GM21619 (cell line): ENCODE measurements around the gene ZBED4.
A peak's percentile ranks its signal among the peaks of the same experiment; 100 is the strongest.
"Not testable (repeated sequence)": the region's sequence is repeated elsewhere in the genome, so short reads cannot be mapped to it uniquely, and the experiment has no call there.

ENCODE experiments used
- ATAC-seq: cut with Tn5 transposase; IDR thresholded peaks from one replicate; pipeline ENCODE4 v1.9.1; 2021; ENCODE audit not compliant: unreplicated experiment

Gene ZBED4

GRCh38 chr22:49850959-49851802, 2.5 kb upstream of the ZBED4 start:
- ATAC-seq: no peak

DNA sequence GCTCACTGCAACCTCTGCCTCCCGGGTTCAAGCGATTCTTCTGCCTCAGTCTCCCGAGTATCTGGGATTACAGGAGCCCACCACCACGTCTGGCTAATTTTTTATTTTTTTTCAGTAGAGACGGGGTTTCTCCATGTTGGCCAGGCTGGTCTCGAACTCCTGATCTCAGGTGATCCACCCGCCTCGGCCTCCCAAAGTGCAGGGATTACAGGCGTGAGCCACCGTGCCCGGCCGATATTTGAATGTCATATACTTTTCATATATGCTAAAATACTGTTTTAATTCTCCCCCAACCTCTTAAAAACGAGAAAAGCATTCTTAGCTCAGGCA, 1.1 kb upstream of the ZBED4 start:
- ATAC-seq: not testable (repeated sequence)

DNA sequence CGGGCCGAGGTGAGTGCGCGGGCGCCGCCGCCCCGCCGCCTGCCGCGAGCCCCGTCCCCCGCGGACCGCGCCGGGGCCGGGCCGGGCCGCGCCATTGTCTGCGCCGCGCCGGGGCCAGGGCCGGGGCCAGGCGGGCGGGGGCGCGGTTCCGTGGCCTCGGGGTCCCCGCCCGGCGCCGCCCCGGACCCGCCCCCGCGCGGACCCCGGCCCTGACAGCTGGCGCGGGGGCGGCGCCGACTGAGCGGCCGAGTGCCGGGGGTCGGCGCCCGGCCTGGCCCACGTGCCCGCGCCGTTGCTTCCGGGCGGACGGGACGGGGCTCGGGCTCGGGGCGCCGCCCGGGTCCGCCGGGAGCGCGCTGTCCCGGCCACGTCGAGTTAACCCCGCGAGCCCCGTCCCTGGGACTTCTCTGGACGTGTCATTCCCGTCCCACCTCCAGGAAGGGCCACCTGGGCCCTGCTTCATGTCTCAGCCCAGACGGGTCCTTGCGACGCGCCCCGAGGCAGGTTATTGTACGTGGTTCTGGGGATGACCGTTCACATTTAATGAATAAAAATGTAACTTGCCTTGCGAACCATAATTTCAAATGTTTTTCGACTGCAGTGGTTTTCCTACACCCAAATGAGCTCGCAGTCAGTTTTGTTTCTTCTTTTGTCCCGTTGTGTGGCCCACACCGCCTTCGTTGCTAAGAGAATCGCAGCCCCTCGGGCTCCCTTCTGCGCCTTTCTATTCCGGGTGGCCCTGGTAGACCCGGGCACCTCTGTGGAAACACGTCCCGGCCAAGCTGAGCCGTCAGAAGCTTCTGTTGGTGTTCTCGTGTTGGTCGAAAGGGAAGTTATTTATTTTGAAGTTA, 562 bp downstream of the ZBED4 start:
- ATAC-seq: peak; percentile 18

GRCh38 chr22:49855251-49855911, 1.7 kb downstream of the ZBED4 start:
- ATAC-seq: no peak

DNA sequence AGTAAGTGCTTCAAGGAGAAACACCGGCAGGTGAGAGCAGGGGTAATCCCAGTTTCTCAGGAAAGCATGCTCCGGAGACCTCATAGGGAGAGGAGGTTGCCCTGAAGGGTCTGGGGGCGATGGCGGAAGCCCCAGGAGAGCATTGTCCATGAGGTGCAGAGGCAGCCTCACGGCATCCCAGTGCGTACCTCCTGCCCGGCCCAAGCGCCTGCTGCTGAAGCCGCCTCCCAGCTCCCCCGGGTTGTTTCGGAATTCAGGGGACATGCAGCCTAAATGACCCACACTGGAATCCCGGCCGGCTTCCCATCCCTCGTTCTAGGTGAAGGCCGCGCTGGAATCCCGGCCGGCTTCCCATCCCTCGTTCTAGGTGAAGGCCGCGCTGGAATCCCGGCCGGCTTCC, 2.7 kb downstream of the ZBED4 start:
- ATAC-seq: no peak

- ATAC-seq: no peak
Measured at GRCh38 chr22:49856766-49857618, 3.3 kb downstream of the ZBED4 start.

- no peak for ATAC-seq
Measured at GRCh38 chr22:49858827-49859226, 5.2 kb downstream of the ZBED4 start.

DNA sequence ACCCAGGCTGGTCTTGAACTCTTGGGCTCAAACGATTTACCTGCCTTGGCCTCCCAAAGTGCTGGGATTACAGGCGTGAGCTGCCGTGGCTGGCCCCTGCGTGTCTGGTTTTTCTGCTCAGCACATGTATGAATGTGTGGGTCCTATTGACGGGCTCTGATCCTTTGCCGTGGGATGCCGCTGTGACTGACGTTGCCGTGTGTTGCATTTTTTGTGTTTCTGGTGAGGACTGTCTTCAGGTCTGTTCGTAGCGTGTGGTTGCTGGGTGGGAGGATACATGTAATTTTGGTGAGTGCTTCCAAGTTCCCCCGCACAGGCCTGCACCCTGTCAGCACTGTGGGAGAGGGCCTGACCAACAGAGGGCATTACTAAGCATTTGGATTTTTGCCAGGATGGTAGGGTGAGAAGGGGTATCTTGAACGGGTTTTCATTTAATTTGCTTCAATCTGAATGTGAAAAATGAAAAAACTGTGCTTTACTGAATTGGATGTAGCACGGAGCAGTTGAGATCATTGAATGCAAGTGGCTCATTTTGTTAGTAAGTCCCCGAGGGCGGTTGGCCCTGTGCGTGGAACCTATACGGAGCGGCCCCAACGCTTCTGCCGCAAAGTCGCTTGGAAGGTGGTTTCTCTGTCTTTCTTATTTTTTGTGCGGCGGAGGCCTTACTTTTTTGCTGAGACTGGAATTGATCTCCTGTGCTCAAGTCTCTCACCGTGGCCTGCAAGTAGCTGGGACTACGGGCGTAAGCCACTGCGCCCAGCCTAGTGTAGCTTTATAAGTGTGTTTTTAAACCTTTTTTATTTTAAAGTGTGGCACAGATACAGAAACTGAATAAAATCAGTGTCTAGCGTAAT, 8.2 kb downstream of the ZBED4 start:
- ATAC-seq: no peak

DNA sequence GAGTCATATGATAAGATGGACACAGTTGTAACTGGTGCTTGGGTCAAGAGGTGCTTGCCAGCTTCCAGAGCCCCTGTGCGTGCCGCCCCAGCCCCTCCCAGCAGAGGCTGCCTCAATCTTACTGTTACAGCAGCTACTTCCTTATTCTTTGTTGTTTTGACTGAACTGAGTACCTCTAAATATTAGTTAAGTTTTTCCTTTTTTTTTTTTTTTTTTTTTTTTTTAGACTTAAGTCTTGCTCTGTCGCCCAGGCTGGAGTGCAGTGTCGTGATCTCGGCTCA, 8.8 kb downstream of the ZBED4 start:
- no peak for ATAC-seq

GRCh38 chr22:49863931-49864330, 10.3 kb downstream of the ZBED4 start:
- ATAC-seq: no peak

- ATAC-seq: no peak
Measured at GRCh38 chr22:49865156-49865555, 11.5 kb downstream of the ZBED4 start.

- no peak for ATAC-seq
Measured at GRCh38 chr22:49866134-49866533, 12.5 kb downstream of the ZBED4 start.

- ATAC-seq: no peak
Measured at GRCh38 chr22:49866646-49867045, 13.0 kb downstream of the ZBED4 start.

- ATAC-seq: no peak
Measured at GRCh38 chr22:49867303-49868265, 13.9 kb downstream of the ZBED4 start.

DNA sequence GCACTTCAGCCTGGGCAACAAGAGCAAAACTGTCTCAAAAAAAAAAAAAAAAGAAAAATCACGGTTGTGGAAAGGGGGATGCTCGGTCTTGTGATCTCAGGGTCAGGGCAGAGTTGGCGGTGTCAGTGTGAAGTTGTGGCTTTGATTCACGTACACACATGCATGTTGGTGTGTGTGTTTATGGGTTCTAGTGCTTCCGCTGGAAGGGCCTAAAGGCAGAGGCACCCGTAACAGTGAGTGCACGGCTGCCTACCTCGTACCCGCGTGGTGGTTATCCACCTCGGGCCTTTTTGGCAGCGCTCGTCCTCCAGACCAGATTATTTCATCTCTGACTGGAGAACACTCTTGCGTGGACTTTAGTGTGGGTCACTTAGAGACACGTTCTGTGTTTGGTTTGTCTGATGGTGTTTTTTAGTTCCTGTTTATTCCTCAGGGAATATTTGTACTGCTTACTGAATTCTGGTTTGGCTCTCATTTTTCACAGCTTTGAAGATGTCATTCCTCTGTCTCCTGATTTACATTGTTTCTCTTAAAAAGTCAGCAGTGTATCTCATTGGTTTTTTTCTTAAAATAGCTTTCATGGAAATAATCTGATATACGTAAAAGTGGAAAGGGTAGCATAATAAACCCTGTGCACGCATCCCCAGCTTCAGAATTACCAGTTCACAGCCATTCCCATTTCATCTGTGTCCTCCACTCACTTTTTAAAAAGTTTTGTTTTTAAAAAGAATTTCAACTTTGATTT, 15.6 kb downstream of the ZBED4 start:
- ATAC-seq: no peak

DNA sequence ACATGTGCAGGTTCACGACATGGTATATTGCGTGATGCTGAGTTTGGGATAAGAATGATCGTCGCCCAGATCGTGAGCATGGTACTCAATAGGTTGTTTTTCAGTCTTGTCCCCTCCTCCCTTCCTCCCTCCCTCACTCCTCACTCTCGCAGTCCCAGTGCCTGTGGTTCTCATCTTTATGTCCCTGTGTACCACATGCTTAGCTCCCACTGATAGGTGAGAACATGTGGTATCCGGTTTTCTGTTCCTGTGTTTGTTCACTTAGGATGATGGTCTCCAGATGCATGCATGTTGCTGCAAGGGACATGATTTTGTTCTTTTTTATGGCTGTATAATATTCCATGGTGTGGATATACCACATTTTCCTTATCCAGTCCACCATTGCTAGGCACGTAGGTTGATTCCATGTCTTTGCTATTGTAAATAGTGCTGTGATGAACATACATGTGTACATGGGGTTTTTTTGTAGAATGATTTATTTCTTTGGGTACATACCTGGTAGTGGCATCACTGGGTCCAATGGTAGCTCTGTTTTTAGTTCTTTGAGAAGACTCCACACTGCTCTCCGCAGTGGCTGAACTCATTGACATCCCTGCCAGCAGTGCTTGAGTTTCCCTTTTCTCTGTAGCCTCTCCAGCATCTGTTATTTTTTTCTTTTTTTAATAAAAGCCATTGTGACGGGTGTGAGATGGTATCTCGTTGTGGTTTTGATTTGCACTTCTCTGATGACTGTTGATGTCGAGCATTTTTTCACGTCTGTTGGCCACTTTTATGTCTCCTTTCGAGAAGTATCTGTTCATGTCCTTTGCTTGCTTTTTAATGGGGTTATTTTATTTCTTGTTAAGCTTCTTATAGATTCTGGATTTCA, 16.4 kb downstream of the ZBED4 start:
- ATAC-seq: no peak

DNA sequence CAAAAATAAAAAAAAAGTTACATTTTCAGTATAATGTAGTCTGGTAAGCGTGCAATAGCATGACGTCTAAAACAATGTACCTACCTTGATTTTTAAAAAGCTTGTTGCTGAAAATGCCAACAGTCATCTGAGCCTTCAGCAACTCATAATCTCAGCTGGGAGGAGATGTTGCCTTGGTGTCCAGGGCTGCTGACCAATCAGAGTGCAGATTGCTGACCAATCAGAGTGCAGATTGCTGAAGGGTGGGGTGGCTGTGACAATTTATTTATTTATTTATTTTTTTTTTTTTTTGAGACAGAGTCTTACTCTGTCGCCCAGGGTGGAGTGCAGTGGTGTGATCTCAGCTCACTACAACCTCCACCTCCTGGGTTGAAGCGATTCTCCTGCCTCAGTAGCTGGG, 17.8 kb downstream of the ZBED4 start:
- no peak for ATAC-seq
